ENCODE results near the gene GPATCH2L. TPM values are rescaled to one million over a fixed set of nuclear protein-coding genes. Genes with fewer than 3 reads are reported as not detected.

GPATCH2L gene
- total RNA-seq, 1 donor from 2014 or later = 64.0 TPM

DNA sequence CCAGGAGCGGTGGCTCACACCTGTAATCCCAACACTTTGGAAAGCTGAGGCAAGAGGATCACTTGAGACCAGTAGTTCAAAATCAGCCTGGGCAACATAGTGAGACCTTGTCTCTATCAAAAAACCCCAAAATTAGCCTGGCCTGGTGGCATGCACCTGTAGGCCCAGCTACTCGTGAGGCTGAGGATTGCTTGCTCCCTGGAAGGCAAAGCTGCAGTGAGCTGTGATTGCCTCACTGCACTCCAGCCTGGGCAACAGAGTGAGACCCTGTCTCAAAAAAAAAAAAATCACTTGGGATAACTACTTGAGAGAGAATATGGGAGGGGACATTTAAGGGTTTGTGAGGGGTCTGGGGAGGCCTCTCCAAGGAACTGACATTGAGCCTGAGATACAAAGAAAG lies 109.0 kb downstream of the GPATCH2L start:
- no peak for DNase-seq (ENCODE audit: low read depth)
- H3K4me3 ChIP-seq (ENCODE audit: low read depth, low read length) = no peak overlapping the region
- TF ChIP-seq, protein P1, sequence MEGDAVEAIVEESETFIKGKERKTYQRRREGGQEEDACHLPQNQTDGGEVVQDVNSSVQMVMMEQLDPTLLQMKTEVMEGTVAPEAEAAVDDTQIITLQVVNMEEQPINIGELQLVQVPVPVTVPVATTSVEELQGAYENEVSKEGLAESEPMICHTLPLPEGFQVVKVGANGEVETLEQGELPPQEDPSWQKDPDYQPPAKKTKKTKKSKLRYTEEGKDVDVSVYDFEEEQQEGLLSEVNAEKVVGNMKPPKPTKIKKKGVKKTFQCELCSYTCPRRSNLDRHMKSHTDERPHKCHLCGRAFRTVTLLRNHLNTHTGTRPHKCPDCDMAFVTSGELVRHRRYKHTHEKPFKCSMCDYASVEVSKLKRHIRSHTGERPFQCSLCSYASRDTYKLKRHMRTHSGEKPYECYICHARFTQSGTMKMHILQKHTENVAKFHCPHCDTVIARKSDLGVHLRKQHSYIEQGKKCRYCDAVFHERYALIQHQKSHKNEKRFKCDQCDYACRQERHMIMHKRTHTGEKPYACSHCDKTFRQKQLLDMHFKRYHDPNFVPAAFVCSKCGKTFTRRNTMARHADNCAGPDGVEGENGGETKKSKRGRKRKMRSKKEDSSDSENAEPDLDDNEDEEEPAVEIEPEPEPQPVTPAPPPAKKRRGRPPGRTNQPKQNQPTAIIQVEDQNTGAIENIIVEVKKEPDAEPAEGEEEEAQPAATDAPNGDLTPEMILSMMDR (IDR thresholded peaks at IDR 0.05; ENCODE audit: insufficient read depth, low read length, severe bottlenecking) = no peak
- no peak for FAIRE-seq
- H3K27me3 ChIP-seq (ENCODE audit: control insufficient read depth, insufficient read depth, low read length) = no peaks in the 10 kb centered on the region
- H3K36me3 ChIP-seq (ENCODE audit: control insufficient read depth, insufficient read depth, low read length) = no peaks in the 10 kb centered on the region

DNA sequence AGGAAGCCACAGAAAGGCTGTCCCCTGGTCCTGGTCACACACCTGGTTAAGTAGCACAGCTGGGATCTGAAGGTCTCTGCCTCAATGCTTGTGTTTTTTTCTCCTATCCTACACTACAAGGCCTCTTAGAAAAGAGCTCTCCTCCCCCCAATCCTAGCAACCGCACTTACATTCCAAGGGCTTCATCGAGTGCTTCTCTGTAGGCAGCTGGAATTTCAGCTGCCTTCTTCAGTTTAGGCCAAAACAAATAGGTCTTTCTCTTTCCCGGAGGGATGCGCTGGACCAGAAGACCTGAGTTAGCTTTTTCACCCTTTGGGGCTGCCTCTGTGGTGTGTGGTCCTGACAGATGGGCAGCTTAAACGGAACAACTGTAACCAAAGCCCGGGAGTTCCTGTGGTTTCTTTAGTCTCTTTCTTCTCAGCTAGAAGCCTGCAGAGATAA lies 109.7 kb downstream of the GPATCH2L start:
- FAIRE-seq = no peak

DNA sequence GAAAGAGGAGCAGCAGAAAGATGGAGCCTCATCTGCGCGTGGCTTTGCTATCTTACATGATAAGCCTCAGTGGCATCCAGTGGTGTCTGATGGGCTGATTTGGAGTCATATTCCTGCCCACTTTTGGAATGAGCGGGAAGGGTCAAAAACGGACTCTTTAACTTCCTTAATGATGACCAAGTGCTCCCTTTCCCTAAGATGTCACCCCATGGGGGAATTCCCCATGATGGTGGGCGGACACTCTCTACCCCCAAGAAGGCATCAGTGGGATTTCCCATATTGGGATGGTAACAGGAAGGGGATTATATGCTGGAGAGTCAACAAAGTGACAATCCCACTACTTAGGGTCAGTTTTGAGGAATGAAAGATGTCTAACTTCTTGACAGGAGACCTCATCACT lies 110.9 kb downstream of the GPATCH2L start:
- H3K27me3 ChIP-seq (ENCODE audit: control insufficient read depth, insufficient read depth, low read length) = no peaks in the 10 kb centered on the region
- no peaks in the 10 kb centered on the region for H3K36me3 ChIP-seq (ENCODE audit: control insufficient read depth, insufficient read depth, low read length)
- TF ChIP-seq, protein P1 (IDR thresholded peaks at IDR 0.05; ENCODE audit: insufficient read depth, low read length, severe bottlenecking) = no peak
- FAIRE-seq (no peak), DNase-seq (ENCODE audit: low read depth) (no peak)
- no peak overlapping the region for H3K4me3 ChIP-seq (ENCODE audit: low read depth, low read length)

More for the DNA sequence above, 109.7 kb downstream of the GPATCH2L start:
- TF ChIP-seq, protein P1 (IDR thresholded peaks at IDR 0.05; ENCODE audit: insufficient read depth, low read length, severe bottlenecking) = no peak
- no peaks in the 10 kb centered on the region for H3K27me3 ChIP-seq (ENCODE audit: control insufficient read depth, insufficient read depth, low read length)
- no peak overlapping the region for H3K4me3 ChIP-seq (ENCODE audit: low read depth, low read length)
- no peak for DNase-seq (ENCODE audit: low read depth)
- no peaks in the 10 kb centered on the region for H3K36me3 ChIP-seq (ENCODE audit: control insufficient read depth, insufficient read depth, low read length)

Other genes with a start within 250 kb of the GPATCH2L start
- 1.3 and 1.5 TPM in 2 replicates for gene TGFB3, start 169.9 kb upstream of the GPATCH2L start, total RNA-seq
- gene IFT43, start 166.2 kb upstream of the GPATCH2L start, total RNA-seq = 24.0 and 49.0 TPM in 2 replicates
- gene ESRRB, start 224.2 kb downstream of the GPATCH2L start, total RNA-seq = not detected in 2 replicates

All from bronchial epithelial cell (primary cell).